K562 (cell line): ENCODE results near the gene PDIA2. TPM values are rescaled to one million over a fixed set of nuclear protein-coding genes. Genes with fewer than 3 reads are reported as not detected.

Experiments
- ATAC-seq: fragments of 200-7000 bp; cut with Tn5 transposase; 3 replicates; pipeline ENCODE4 v1.9.1; 2020; ENCODE audit warnings: moderate library complexity
- BruUV-seq: library from RNA; stranded (reverse); fragments of 400-500 nt; replicated peaks from 2 replicates; lab custom pipeline; 2021; lab: Mats Ljungman, UMichigan
- CTCF ChIA-PET: fragments of 300-600 bp; formaldehyde crosslinking; extraction: SDS; loops from one replicate; lab custom pipeline; 2021; ENCODE audit warnings: low intra/inter-chr PET ratio; lab: Yijun Ruan, JAX
- POLR2A ChIA-PET: fragments of 300-600, 350-650 bp; sonication (Branson Sonifier 250); formaldehyde crosslinking; extraction: SDS; loops from one replicate; lab custom pipeline; 2021; ENCODE audit warnings: antibody characterized with exemption, inconsistent platforms; lab: Yijun Ruan, JAX
- DNase-seq, 4 experiments: peaks; one replicate each; pipeline versions ENCODE4 v3.0.0 to v3.0.0-alpha.2; 2011 to 2018; ENCODE audit warnings: low spot score in 3 of 4, mixed read lengths in 3 of 4; ENCODE audit errors: extremely low read depth in 1 of 4
- FAIRE-seq: peaks from 2 replicates; lab custom pipeline; 2011; peaks lifted over from hg19 to GRCh38; lab: Jason Lieb, UNC
- H2AFZ ChIP-seq: 2 replicates; pipeline ENCODE4 v1.6.0; 2011; ENCODE audit warnings: low read depth, low read length, control low read depth, inconsistent platforms
- H3K27ac ChIP-seq: fragments of 200-600 bp; 3 replicates; pipeline ENCODE4 v1.8.0; 2011; ENCODE audit warnings: low read depth, mild to moderate bottlenecking, control low read depth, inconsistent platforms, low read length, moderate library complexity, mixed read lengths; ENCODE audit errors: extremely low read depth
- H3K27me3 ChIP-seq, 2 experiments: fragments of 300-600 bp in 1 of 2; 2 replicates in 1 of 2; 3 replicates in 1 of 2; pipeline versions ENCODE4 v1.6.0 to v1.8.0; 2011; ENCODE audit warnings: inconsistent platforms in 2 of 2, low read length in 2 of 2, mild to moderate bottlenecking in 1 of 2, mixed read lengths in 1 of 2, moderate library complexity in 1 of 2; ENCODE audit not compliant: control insufficient read depth in 2 of 2, insufficient read depth in 2 of 2
- H3K36me3 ChIP-seq: fragments of 300-600 bp; 3 replicates; pipeline ENCODE4 v1.8.0; 2011; ENCODE audit warnings: mild to moderate bottlenecking, low read length, inconsistent platforms; ENCODE audit not compliant: control insufficient read depth, insufficient read depth
- H3K4me1 ChIP-seq, 2 experiments: fragments of 200-600 bp in 1 of 2; replicated peaks in 1 of 2; 2 replicates in 1 of 2; 3 replicates in 1 of 2; pipeline versions ENCODE4 v1.5.1 to v1.8.0; 2011; ENCODE audit warnings: inconsistent platforms in 2 of 2, low read length in 2 of 2, mild to moderate bottlenecking in 1 of 2, mixed read lengths in 1 of 2, moderate library complexity in 1 of 2; ENCODE audit not compliant: control insufficient read depth in 2 of 2, insufficient read depth in 2 of 2
- H3K4me2 ChIP-seq: 2 replicates; pipeline ENCODE4 v1.6.1; 2011; ENCODE audit warnings: low read length, control low read depth, inconsistent platforms, mixed read lengths; ENCODE audit not compliant: insufficient read depth
- H3K4me3 ChIP-seq: fragments of 200-600 bp; sonication (generic), shearing (Covaris generic); 2 replicates; pipeline ENCODE4 v1.5.1; 2016; ENCODE audit warnings: control low read depth, inconsistent platforms
- H3K79me2 ChIP-seq: fragments of 200-600 bp; 3 replicates; pipeline ENCODE4 v1.8.0; 2011; ENCODE audit warnings: low read length, inconsistent platforms; ENCODE audit not compliant: control insufficient read depth, insufficient read depth
- H3K9ac ChIP-seq, 2 experiments: 2 replicates each; pipeline versions ENCODE4 v1.6.0 to v1.6.1; 2011; ENCODE audit warnings: low read depth in 2 of 2, low read length in 2 of 2, control low read depth in 1 of 2, inconsistent platforms in 1 of 2, mild to moderate bottlenecking in 1 of 2, mixed read lengths in 1 of 2; ENCODE audit not compliant: insufficient read depth in 1 of 2
- H3K9me1 ChIP-seq: one replicate; pipeline ENCODE4 v1.6.0; 2011; ENCODE audit warnings: inconsistent platforms, mild to moderate bottlenecking, low read length, moderate library complexity; ENCODE audit not compliant: control insufficient read depth, insufficient read depth
- H3K9me3 ChIP-seq: replicated peaks from 2 replicates; pipeline ENCODE4 v1.5.1; 2011; ENCODE audit warnings: low read depth, low read length, inconsistent platforms; ENCODE audit not compliant: control insufficient read depth, insufficient read depth
- H4K20me1 ChIP-seq: replicated peaks from 2 replicates; pipeline ENCODE4 v1.6.1; 2011; ENCODE audit warnings: low read length, inconsistent platforms, mixed read lengths; ENCODE audit not compliant: control insufficient read depth, insufficient read depth
- GMEB1 ChIP-seq: fragments of 250-450 bp; sonication (Bioruptor Pico); IDR thresholded peaks from 2 replicates; pipeline ENCODE4 v1.4.0; 2020; ENCODE audit warnings: mild to moderate bottlenecking
- JUN ChIP-seq, 2 experiments: sonication (generic) in 1 of 2; formaldehyde crosslinking in 1 of 2; IDR thresholded peaks; 2 replicates each; pipeline versions ENCODE4 v1.6.1 to v1.8.0; 2012 to 2022; ENCODE audit warnings: borderline replicate concordance in 2 of 2, mild to moderate bottlenecking in 2 of 2, improper control_type of control experiment in 1 of 2, low read depth in 1 of 2, low read length in 1 of 2, missing genetic modification reagents in 1 of 2
- KAT7 ChIP-seq: sonication (generic); formaldehyde crosslinking; IDR thresholded peaks from 2 replicates; pipeline ENCODE4 v1.8.0; 2022; ENCODE audit warnings: missing genetic modification reagents, mild to moderate bottlenecking, borderline replicate concordance
- KDM4B ChIP-seq, 2 experiments: fragments of 450-650 bp in 1 of 2; sonication (generic) in 1 of 2; IDR thresholded peaks; 2 replicates each; pipeline ENCODE4 v1.6.1; 2016 to 2017; ENCODE audit warnings: borderline replicate concordance in 2 of 2, antibody characterized with exemption in 1 of 2, low read depth in 1 of 2, mild to moderate bottlenecking in 1 of 2
- POLR2AphosphoS2 ChIP-seq: IDR thresholded peaks from 2 replicates; pipeline ENCODE4 v1.6.1; 2012; ENCODE audit warnings: low read length, improper control_type of control experiment
- RERE ChIP-seq: sonication (generic); formaldehyde crosslinking; IDR thresholded peaks from 2 replicates; pipeline ENCODE4 v1.8.0; 2023; ENCODE audit warnings: missing genetic modification reagents, mild to moderate bottlenecking, borderline replicate concordance
- SLC30A9 ChIP-seq: fragments of 250-450 bp; sonication (Bioruptor Pico); IDR thresholded peaks from 2 replicates; pipeline ENCODE4 v1.8.0; 2022; ENCODE audit warnings: mild to moderate bottlenecking, moderate library complexity
- SMAD1 ChIP-seq: fragments of 150-350 bp; IDR thresholded peaks from 2 replicates; pipeline ENCODE4 v1.6.1; 2014; ENCODE audit warnings: low read length, low read depth; ENCODE audit not compliant: partially characterized antibody
- SNAPC5 ChIP-seq: fragments of 250-450 bp; sonication (Bioruptor Pico); IDR thresholded peaks from 2 replicates; pipeline ENCODE4 v1.8.0; 2021; ENCODE audit warnings: moderate library complexity, mild to moderate bottlenecking, inconsistent platforms
- TFAP4 ChIP-seq: sonication (generic); formaldehyde crosslinking; IDR thresholded peaks from 2 replicates; pipeline ENCODE4 v1.8.0; 2022; ENCODE audit warnings: missing genetic modification reagents, mild to moderate bottlenecking, moderate library complexity, borderline replicate concordance
- ZNF408 ChIP-seq: fragments of 250-450 bp; sonication (Bioruptor Pico); IDR thresholded peaks from 2 replicates; pipeline ENCODE4 v1.4.0; 2020; ENCODE audit warnings: low read depth, mild to moderate bottlenecking, moderate library complexity
- ZNF57 ChIP-seq: fragments of 450-650 bp; formaldehyde crosslinking; IDR thresholded peaks from 2 replicates; pipeline ENCODE4 v1.4.0; 2020; ENCODE audit warnings: mild to moderate bottlenecking, moderate library complexity
- WGBS: fragments of 100-300 bp; shearing (Covaris generic); methylation state at CpG from one replicate; pipeline ENCODE4 v1.1.6; 2016; ENCODE audit warnings: low coverage, mixed read lengths; ENCODE audit not compliant: insufficient coverage; ENCODE audit errors: missing lambda C conversion rate; 5-methylcytosine and 5-hydroxymethylcytosine counted together
- in situ Hi-C: fragments of 300-500 bp; cut with MboI; formaldehyde crosslinking; loops from 4 replicates; pipeline ENCODE4 v1.15.0; 2018; ENCODE audit warnings: inconsistent platforms, mixed read lengths
- intact Hi-C: fragments of 100-400 bp; cut with micrococcal nuclease; formaldehyde crosslinking; loops from 2 replicates; pipeline ENCODE4 v1.14.2; 2022
- polyA plus RNA-seq, 8 experiments: library from polyadenylated mRNA; depleted of rRNA in 4 of 8; stranded (reverse) in 5 of 8; unstranded in 3 of 8; fragments of >200 nt; fragmentation: Nextera tagmentation in 2 of 8; fragmentation: Illumina TruSeq in 1 of 8; extraction: Ambion mirVana in 2 of 8; extraction: Trizol in 1 of 8; gene quantifications; 2 replicates each; pipeline versions ENCODE4 v1.2.1 to v1.2.3, GENCODE V29; 2011 to 2014; ENCODE audit warnings: inconsistent platforms in 1 of 8, missing spikeins in 1 of 8
- total RNA-seq, 7 experiments: library from RNA; depleted of rRNA in 6 of 7; stranded (reverse); fragments of >200 nt in 6 of 7; fragmentation: Illumina TruSeq in 2 of 7; extraction: Trizol in 2 of 7; gene quantifications; 2 replicates each; pipeline versions ENCODE4 v1.2.1 to v1.2.3, GENCODE V29; 2011 to 2021; ENCODE audit warnings: low replicate concordance in 1 of 7

The PDIA2 gene
- total and polyA plus RNA-seq, 9 of the 15 experiments (the other 6 are each of a cell fraction or from before 2014, with no cell fraction given) = 0.13 to 0.92 (median 0.23) TPM; not detected in 4

GRCh38 chr16:287298-287811 is 4.4 kb downstream of the PDIA2 start:
- in situ Hi-C loops (no loop called here), intact Hi-C loops (no loop called here)
- no TSS peak for BruUV-seq
- POLR2A ChIA-PET = interaction anchor here (0.5 kb wide), 1 partner anchor 231 kb away, joined by 3 read pairs; no protein-coding TSS in a partner anchor
- DNase-seq = no peak
- Histone ChIP-seq H3K36me3 (peaks cover 57% of the 10 kb centered on the region; the same call in 1 of the 3 replicates), H2AFZ (no peak overlapping the region), H3K4me3 (no peak overlapping the region), H3K9me3 (no peaks in the 10 kb centered on the region), H3K9ac (no peak overlapping the region), H3K9me1 (no peaks in the 10 kb centered on the region), H3K27ac (no peak overlapping the region), H4K20me1 (no peaks in the 10 kb centered on the region), H3K4me1 (peaks cover 0 to 50% of the 10 kb centered on the region in 2 experiments; a peak in 2 of 5 replicates), H3K4me2 (no peak overlapping the region), H3K79me2 (no peaks in the 10 kb centered on the region), H3K27me3 (no peaks in the 10 kb centered on the region)
- no peak for FAIRE-seq
- CTCF ChIA-PET = no interaction called here
- ATAC-seq = peak; percentile 32; the same call in 1 of the 3 replicates
- WGBS = 89% methylated on average over 16 of the region's 16 CpGs
- TF ChIP-seq GMEB1 (CRISPR knock-in tag) = no peak
- no peak for TF ChIP-seq SNAPC5
- TF ChIP-seq ZNF408 = no peak
- TF ChIP-seq RERE (CRISPR knock-in tag) = no peak
- no peak for TF ChIP-seq POLR2AphosphoS2
- no peak for TF ChIP-seq KAT7
- TF ChIP-seq TFAP4 (CRISPR knock-in tag) = no peak
- no peak for TF ChIP-seq KDM4B (IDR thresholded peaks at IDR 0.05; ENCODE audit: borderline replicate concordance in 2 of 2, low read depth in 1 of 2)
- TF ChIP-seq SMAD1 = no peak
- no peak for TF ChIP-seq JUN (IDR thresholded peaks at IDR 0.05; ENCODE audit: borderline replicate concordance, low read depth, low read length)
- no peak for TF ChIP-seq JUN (CRISPR knock-in tag; IDR thresholded peaks at IDR 0.05; ENCODE audit: borderline replicate concordance)
- TF ChIP-seq SLC30A9 (CRISPR knock-in tag) = no peak
- no peak for TF ChIP-seq ZNF57 (CRISPR knock-in tag)
